HepG2 (cell line): Measurements from ENCODE around the gene MGAT5. TPM values are rescaled to one million over a fixed set of nuclear protein-coding genes. Genes with fewer than 3 reads are reported as not detected.

Experiments
- CREM ChIP-seq, 2 experiments: sonication (generic) in 1 of 2; formaldehyde crosslinking in 1 of 2; IDR thresholded peaks; 2 replicates each; pipeline versions ENCODE4 v1.4.0 to v1.6.1; 2016 to 2020; ENCODE audit warnings: antibody characterized with exemption in 1 of 2, mild to moderate bottlenecking in 1 of 2, missing genetic modification reagents in 1 of 2
- EED ChIP-seq: sonication (generic); formaldehyde crosslinking; IDR thresholded peaks from 2 replicates; pipeline ENCODE4 v1.5.0; 2020; ENCODE audit warnings: mild to moderate bottlenecking, missing genetic modification reagents
- FOXJ3 ChIP-seq: sonication (generic); formaldehyde crosslinking; IDR thresholded peaks from 2 replicates; pipeline ENCODE4 v1.4.0; 2020; ENCODE audit warnings: missing genetic modification reagents, mild to moderate bottlenecking, borderline replicate concordance
- FOXO1 ChIP-seq: sonication (generic); formaldehyde crosslinking; IDR thresholded peaks from 2 replicates; pipeline ENCODE4 v1.4.0; 2020; ENCODE audit warnings: missing genetic modification reagents
- GABPB1 ChIP-seq: IDR thresholded peaks from 2 replicates; pipeline ENCODE4 v1.6.1; 2016; ENCODE audit warnings: mild to moderate bottlenecking, missing genetic modification reagents, moderate library complexity, missing compliant biosample characterization
- GMEB1 ChIP-seq: sonication (generic); formaldehyde crosslinking; IDR thresholded peaks from 2 replicates; pipeline ENCODE4 v1.5.1; 2020; ENCODE audit warnings: missing genetic modification reagents, mild to moderate bottlenecking, borderline replicate concordance
- HNF4A ChIP-seq: sonication (generic); formaldehyde crosslinking; IDR thresholded peaks from 2 replicates; pipeline ENCODE4 v1.4.0; 2020; ENCODE audit warnings: missing genetic modification reagents
- JUNB ChIP-seq: sonication (generic); formaldehyde crosslinking; IDR thresholded peaks from 2 replicates; pipeline ENCODE4 v1.8.0; 2022; ENCODE audit warnings: missing genetic modification reagents, mild to moderate bottlenecking, borderline replicate concordance
- MAFK ChIP-seq, 2 experiments: IDR thresholded peaks in 1 of 2; conservative IDR thresholded peaks in 1 of 2; 2 replicates each; pipeline ENCODE4 v1.6.1; 2011; ENCODE audit warnings: improper control_type of control experiment in 2 of 2, low read length in 2 of 2
- MAZ ChIP-seq, 2 experiments: sonication (generic) in 1 of 2; formaldehyde crosslinking in 1 of 2; IDR thresholded peaks; 2 replicates each; pipeline versions ENCODE4 v1.5.0 to v1.6.1; 2012 to 2020; ENCODE audit warnings: low read depth in 2 of 2, mild to moderate bottlenecking in 2 of 2, borderline replicate concordance in 1 of 2, improper control_type of control experiment in 1 of 2, low read length in 1 of 2, missing genetic modification reagents in 1 of 2, moderate library complexity in 1 of 2
- RELA ChIP-seq: sonication (generic); formaldehyde crosslinking; IDR thresholded peaks from 2 replicates; pipeline ENCODE4 v1.4.0; 2020; ENCODE audit warnings: missing genetic modification reagents
- SMARCC2 ChIP-seq: fragments of 450-650 bp; IDR thresholded peaks from 2 replicates; pipeline ENCODE4 v1.6.1; 2017; ENCODE audit warnings: antibody characterized with exemption, mild to moderate bottlenecking
- TGIF2 ChIP-seq: IDR thresholded peaks from 2 replicates; pipeline ENCODE4 v1.6.1; 2016; ENCODE audit warnings: control low read depth, missing compliant biosample characterization
- ZFP36L1 ChIP-seq: sonication (generic); formaldehyde crosslinking; IDR thresholded peaks from 2 replicates; pipeline ENCODE4 v1.8.0; 2022; ENCODE audit warnings: mild to moderate bottlenecking, missing genetic modification reagents, moderate library complexity
- ZNF232 ChIP-seq: sonication (generic); formaldehyde crosslinking; IDR thresholded peaks from 2 replicates; pipeline ENCODE4 v1.4.0; 2020; ENCODE audit warnings: missing genetic modification reagents, borderline replicate concordance
- ZNF292 ChIP-seq: sonication (generic); formaldehyde crosslinking; IDR thresholded peaks from 2 replicates; pipeline ENCODE4 v1.8.1; 2022; ENCODE audit warnings: mild to moderate bottlenecking, low read depth, missing genetic modification reagents, borderline replicate concordance
- ZNF34 ChIP-seq: sonication (generic); formaldehyde crosslinking; IDR thresholded peaks from 2 replicates; pipeline ENCODE4 v1.4.0; 2020; ENCODE audit warnings: mild to moderate bottlenecking, missing genetic modification reagents, borderline replicate concordance
- ZNF580 ChIP-seq: IDR thresholded peaks from 2 replicates; pipeline ENCODE4 v1.6.1; 2016; ENCODE audit warnings: low read depth, borderline replicate concordance
- ZNF607 ChIP-seq: sonication (generic); formaldehyde crosslinking; IDR thresholded peaks from 2 replicates; pipeline ENCODE4 v1.5.1; 2020; ENCODE audit warnings: missing genetic modification reagents, mild to moderate bottlenecking, borderline replicate concordance
- ZNF660 ChIP-seq: sonication (generic); formaldehyde crosslinking; IDR thresholded peaks from 2 replicates; pipeline ENCODE4 v1.5.1; 2020; ENCODE audit warnings: mild to moderate bottlenecking, low read depth, missing genetic modification reagents, borderline replicate concordance
- ZSCAN25 ChIP-seq: sonication (generic); formaldehyde crosslinking; IDR thresholded peaks from 2 replicates; pipeline ENCODE4 v1.8.0; 2022; ENCODE audit warnings: mild to moderate bottlenecking, missing genetic modification reagents
- ZZZ3 ChIP-seq: sonication (generic); formaldehyde crosslinking; IDR thresholded peaks from 2 replicates; pipeline ENCODE4 v1.4.0; 2020; ENCODE audit warnings: missing genetic modification reagents, mild to moderate bottlenecking, borderline replicate concordance
- polyA plus RNA-seq, 8 experiments: library from polyadenylated mRNA; depleted of rRNA in 3 of 8; stranded (reverse) in 7 of 8; unstranded in 1 of 8; fragments of >200 nt; fragmentation: Illumina TruSeq in 4 of 8; extraction: Trizol in 4 of 8; gene quantifications; 2 replicates each; pipeline versions ENCODE4 v1.2.1 to v1.2.3, GENCODE V29; 2011 to 2016; ENCODE audit warnings: low read depth in 4 of 8, missing spikeins in 1 of 8, mixed read lengths in 1 of 8; ENCODE audit not compliant: insufficient read depth in 1 of 8
- total RNA-seq, 5 experiments: library from RNA; depleted of rRNA; stranded (reverse); fragments of >200 nt; fragmentation: Illumina TruSeq; extraction: Trizol; gene quantifications; 2 replicates each; pipeline ENCODE4 v1.2.3, GENCODE V29; 2016; ENCODE audit warnings: low read depth in 1 of 5
- TF ChIP-seq, protein P1 (sequence below): sonication (generic); formaldehyde crosslinking; IDR thresholded peaks from 2 replicates; pipeline ENCODE4; 2020; ENCODE audit warnings: missing genetic modification reagents, mild to moderate bottlenecking, borderline replicate concordance
- TF ChIP-seq, protein P2 (sequence below): sonication (generic); formaldehyde crosslinking; IDR thresholded peaks from 2 replicates; pipeline ENCODE4 v1.4.0; 2020; ENCODE audit warnings: mild to moderate bottlenecking, missing genetic modification reagents
- TF ChIP-seq, protein P3 (sequence below): sonication (generic); formaldehyde crosslinking; IDR thresholded peaks from 2 replicates; pipeline ENCODE4 v1.5.0; 2020; ENCODE audit warnings: missing genetic modification reagents, mild to moderate bottlenecking, borderline replicate concordance

MGAT5 gene
- total and polyA plus RNA-seq, 2 of the 13 experiments (the other 11 are each of a cell fraction or from before 2014, with no cell fraction given) = 33.1 to 60.2 TPM

- TF ChIP-seq ZZZ3 (CRISPR knock-in tag) (no peak), MAFK (conservative IDR thresholded peaks at IDR 0.05 in 1 of 2, IDR thresholded peaks at IDR 0.05 in 1 of 2; ENCODE audit: low read length in 2 of 2) (no peak), EED (no peak), HNF4A (CRISPR knock-in tag) (no peak), MAZ (IDR thresholded peaks at IDR 0.05; ENCODE audit: borderline replicate concordance, low read depth, low read length) (no peak), MAZ (CRISPR knock-in tag; IDR thresholded peaks at IDR 0.05; ENCODE audit: low read depth) (no peak; the same call in 1 of the 2 replicates), ZNF607 (CRISPR knock-in tag) (no peak), ZNF580 (CRISPR knock-in tag) (no peak; the same call in 1 of the 2 replicates), ZNF232 (CRISPR knock-in tag) (no peak), TGIF2 (no peak), ZNF34 (CRISPR knock-in tag) (0 out of 2 replicates have a peak, but pooled peaks have one; percentile 52), ZNF660 (no peak), FOXO1 (0 out of 2 replicates have a peak, but pooled peaks have one; percentile 10), GMEB1 (CRISPR knock-in tag) (no peak), RELA (CRISPR knock-in tag) (no peak), ZFP36L1 (no peak), ZSCAN25 (CRISPR knock-in tag) (no peak), GABPB1 (CRISPR knock-in tag) (no peak), FOXJ3 (CRISPR knock-in tag) (no peak), SMARCC2 (no peak), CREM (IDR thresholded peaks at IDR 0.05) (no peak), CREM (CRISPR knock-in tag; IDR thresholded peaks at IDR 0.05) (no peak), JUNB (CRISPR knock-in tag) (no peak), ZNF292 (CRISPR knock-in tag) (no peak)
- TF ChIP-seq, protein P1, sequence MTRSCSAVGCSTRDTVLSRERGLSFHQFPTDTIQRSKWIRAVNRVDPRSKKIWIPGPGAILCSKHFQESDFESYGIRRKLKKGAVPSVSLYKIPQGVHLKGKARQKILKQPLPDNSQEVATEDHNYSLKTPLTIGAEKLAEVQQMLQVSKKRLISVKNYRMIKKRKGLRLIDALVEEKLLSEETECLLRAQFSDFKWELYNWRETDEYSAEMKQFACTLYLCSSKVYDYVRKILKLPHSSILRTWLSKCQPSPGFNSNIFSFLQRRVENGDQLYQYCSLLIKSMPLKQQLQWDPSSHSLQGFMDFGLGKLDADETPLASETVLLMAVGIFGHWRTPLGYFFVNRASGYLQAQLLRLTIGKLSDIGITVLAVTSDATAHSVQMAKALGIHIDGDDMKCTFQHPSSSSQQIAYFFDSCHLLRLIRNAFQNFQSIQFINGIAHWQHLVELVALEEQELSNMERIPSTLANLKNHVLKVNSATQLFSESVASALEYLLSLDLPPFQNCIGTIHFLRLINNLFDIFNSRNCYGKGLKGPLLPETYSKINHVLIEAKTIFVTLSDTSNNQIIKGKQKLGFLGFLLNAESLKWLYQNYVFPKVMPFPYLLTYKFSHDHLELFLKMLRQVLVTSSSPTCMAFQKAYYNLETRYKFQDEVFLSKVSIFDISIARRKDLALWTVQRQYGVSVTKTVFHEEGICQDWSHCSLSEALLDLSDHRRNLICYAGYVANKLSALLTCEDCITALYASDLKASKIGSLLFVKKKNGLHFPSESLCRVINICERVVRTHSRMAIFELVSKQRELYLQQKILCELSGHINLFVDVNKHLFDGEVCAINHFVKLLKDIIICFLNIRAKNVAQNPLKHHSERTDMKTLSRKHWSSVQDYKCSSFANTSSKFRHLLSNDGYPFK (CRISPR knock-in tag) = peak; percentile 42; the same call in 1 of the 2 replicates
- TF ChIP-seq, protein P2, sequence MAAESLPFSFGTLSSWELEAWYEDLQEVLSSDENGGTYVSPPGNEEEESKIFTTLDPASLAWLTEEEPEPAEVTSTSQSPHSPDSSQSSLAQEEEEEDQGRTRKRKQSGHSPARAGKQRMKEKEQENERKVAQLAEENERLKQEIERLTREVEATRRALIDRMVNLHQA (CRISPR knock-in tag) = no peak
- TF ChIP-seq, protein P3, sequence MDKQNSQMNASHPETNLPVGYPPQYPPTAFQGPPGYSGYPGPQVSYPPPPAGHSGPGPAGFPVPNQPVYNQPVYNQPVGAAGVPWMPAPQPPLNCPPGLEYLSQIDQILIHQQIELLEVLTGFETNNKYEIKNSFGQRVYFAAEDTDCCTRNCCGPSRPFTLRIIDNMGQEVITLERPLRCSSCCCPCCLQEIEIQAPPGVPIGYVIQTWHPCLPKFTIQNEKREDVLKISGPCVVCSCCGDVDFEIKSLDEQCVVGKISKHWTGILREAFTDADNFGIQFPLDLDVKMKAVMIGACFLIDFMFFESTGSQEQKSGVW (CRISPR knock-in tag) = no peak
Measured at GRCh38 chr2:134460583-134460998, 206.7 kb downstream of the MGAT5 start (continued).
